ENCODE measurements around the gene MBOAT1.

MBOAT1 gene

GRCh38 chr6:20204512-20204894, 7.8 kb downstream of the MBOAT1 start:
- Histone ChIP-seq H2AFZ (ENCODE audit: low read depth, low read length) (no peak overlapping the region), H3K27me3 (ENCODE audit: insufficient read depth, low read length) (no peaks in the 10 kb centered on the region), H3K4me3 (ENCODE audit: low read length) (no peak overlapping the region), H3K36me3 (ENCODE audit: insufficient read depth, low read length) (peaks cover 2% of the 10 kb centered on the region), H3K9me3 (ENCODE audit: low read length) (no peaks in the 10 kb centered on the region), H3K4me1 (ENCODE audit: insufficient read depth, low read length) (peaks cover 17% of the 10 kb centered on the region)

- Histone ChIP-seq H3K4me1 (ENCODE audit: insufficient read depth, low read length) (peaks cover 17% of the 10 kb centered on the region), H3K9me3 (ENCODE audit: low read length) (no peaks in the 10 kb centered on the region), H2AFZ (ENCODE audit: low read depth, low read length) (no peak overlapping the region), H3K27me3 (ENCODE audit: insufficient read depth, low read length) (no peaks in the 10 kb centered on the region), H3K4me3 (ENCODE audit: low read length) (no peak overlapping the region), H3K36me3 (ENCODE audit: insufficient read depth, low read length) (peaks cover 2% of the 10 kb centered on the region)
Observed at GRCh38 chr6:20203561-20204511, 8.4 kb downstream of the MBOAT1 start.

- Histone ChIP-seq H3K36me3 (ENCODE audit: insufficient read depth, low read length) (peaks cover 2% of the 10 kb centered on the region), H3K27me3 (ENCODE audit: insufficient read depth, low read length) (no peaks in the 10 kb centered on the region), H3K4me3 (ENCODE audit: low read length) (no peak overlapping the region), H3K4me1 (ENCODE audit: insufficient read depth, low read length) (peaks cover 17% of the 10 kb centered on the region), H2AFZ (ENCODE audit: low read depth, low read length) (no peak overlapping the region), H3K9me3 (ENCODE audit: low read length) (no peaks in the 10 kb centered on the region)
Observed at GRCh38 chr6:20202699-20203302, 9.5 kb downstream of the MBOAT1 start.

- no peak overlapping the region for H2AFZ ChIP-seq (ENCODE audit: low read depth, low read length)
- H3K27me3 ChIP-seq (ENCODE audit: insufficient read depth, low read length): no peaks in the 10 kb centered on the region
Observed at GRCh38 chr6:20202324-20202658, 10.0 kb downstream of the MBOAT1 start.

GRCh38 chr6:20200761-20201630, 11.3 kb downstream of the MBOAT1 start:
- H3K4me1 ChIP-seq (ENCODE audit: insufficient read depth, low read length): peaks cover 17% of the 10 kb centered on the region
- no peaks in the 10 kb centered on the region for H3K27me3 ChIP-seq (ENCODE audit: insufficient read depth, low read length)
- H2AFZ ChIP-seq (ENCODE audit: low read depth, low read length): no peak overlapping the region
- H3K36me3 ChIP-seq (ENCODE audit: insufficient read depth, low read length): no peaks in the 10 kb centered on the region
- H3K9me3 ChIP-seq (ENCODE audit: low read length): no peaks in the 10 kb centered on the region
- no peak overlapping the region for H3K4me3 ChIP-seq (ENCODE audit: low read length)

More at GRCh38 chr6:20202324-20202658, 10.0 kb downstream of the MBOAT1 start:
- Histone ChIP-seq H3K9me3 (ENCODE audit: low read length) (no peaks in the 10 kb centered on the region), H3K4me1 (ENCODE audit: insufficient read depth, low read length) (peaks cover 20% of the 10 kb centered on the region), H3K4me3 (ENCODE audit: low read length) (no peak overlapping the region), H3K36me3 (ENCODE audit: insufficient read depth, low read length) (no peaks in the 10 kb centered on the region)

- Histone ChIP-seq H2AFZ (ENCODE audit: low read depth, low read length) (no peak overlapping the region), H3K27me3 (ENCODE audit: insufficient read depth, low read length) (no peaks in the 10 kb centered on the region), H3K4me3 (ENCODE audit: low read length) (no peak overlapping the region), H3K36me3 (ENCODE audit: insufficient read depth, low read length) (peaks cover 2% of the 10 kb centered on the region), H3K4me1 (ENCODE audit: insufficient read depth, low read length) (peaks cover 9% of the 10 kb centered on the region), H3K9me3 (ENCODE audit: low read length) (no peaks in the 10 kb centered on the region)
Observed at GRCh38 chr6:20198775-20199174, 13.5 kb downstream of the MBOAT1 start.

GRCh38 chr6:20198156-20198774, 14.0 kb downstream of the MBOAT1 start:
- Histone ChIP-seq H3K36me3 (ENCODE audit: insufficient read depth, low read length) (peaks cover 2% of the 10 kb centered on the region), H3K4me1 (ENCODE audit: insufficient read depth, low read length) (peaks cover 9% of the 10 kb centered on the region), H3K27me3 (ENCODE audit: insufficient read depth, low read length) (no peaks in the 10 kb centered on the region), H2AFZ (ENCODE audit: low read depth, low read length) (no peak overlapping the region), H3K4me3 (ENCODE audit: low read length) (no peak overlapping the region), H3K9me3 (ENCODE audit: low read length) (no peaks in the 10 kb centered on the region)

- no peaks in the 10 kb centered on the region for H3K9me3 ChIP-seq (ENCODE audit: low read length)
- no peak overlapping the region for H2AFZ ChIP-seq (ENCODE audit: low read depth, low read length)
- no peaks in the 10 kb centered on the region for H3K27me3 ChIP-seq (ENCODE audit: insufficient read depth, low read length)
- peaks cover 2% of the 10 kb centered on the region for H3K36me3 ChIP-seq (ENCODE audit: insufficient read depth, low read length)
- H3K4me1 ChIP-seq (ENCODE audit: insufficient read depth, low read length): peaks cover 9% of the 10 kb centered on the region
- H3K4me3 ChIP-seq (ENCODE audit: low read length): no peak overlapping the region
Observed at GRCh38 chr6:20197251-20197650, 15.0 kb downstream of the MBOAT1 start.

GRCh38 chr6:20192625-20193024, 19.6 kb downstream of the MBOAT1 start:
- peaks cover 8% of the 10 kb centered on the region for H3K9me3 ChIP-seq (ENCODE audit: low read length)
- H3K36me3 ChIP-seq (ENCODE audit: insufficient read depth, low read length): peaks cover 2% of the 10 kb centered on the region
- H3K27me3 ChIP-seq (ENCODE audit: insufficient read depth, low read length): no peaks in the 10 kb centered on the region
- no peak overlapping the region for H3K4me3 ChIP-seq (ENCODE audit: low read length)
- peaks cover 6% of the 10 kb centered on the region for H3K4me1 ChIP-seq (ENCODE audit: insufficient read depth, low read length)
- H2AFZ ChIP-seq (ENCODE audit: low read depth, low read length): no peak overlapping the region

GRCh38 chr6:20191992-20192391, 20.3 kb downstream of the MBOAT1 start:
- no peaks in the 10 kb centered on the region for H3K27me3 ChIP-seq (ENCODE audit: insufficient read depth, low read length)
- H3K4me1 ChIP-seq (ENCODE audit: insufficient read depth, low read length): peaks cover under 1% of the 10 kb centered on the region
- H2AFZ ChIP-seq (ENCODE audit: low read depth, low read length): no peak overlapping the region
- H3K4me3 ChIP-seq (ENCODE audit: low read length): no peak overlapping the region
- H3K36me3 ChIP-seq (ENCODE audit: insufficient read depth, low read length): peaks cover 2% of the 10 kb centered on the region
- peaks cover 8% of the 10 kb centered on the region for H3K9me3 ChIP-seq (ENCODE audit: low read length)

- no peaks in the 10 kb centered on the region for H3K36me3 ChIP-seq (ENCODE audit: insufficient read depth, low read length)
Observed at GRCh38 chr6:20188630-20189075, 23.6 kb downstream of the MBOAT1 start.

GRCh38 chr6:20186981-20187380, 25.3 kb downstream of the MBOAT1 start:
- H2AFZ ChIP-seq (ENCODE audit: low read depth, low read length): no peak overlapping the region
- peaks cover 3% of the 10 kb centered on the region for H3K36me3 ChIP-seq (ENCODE audit: insufficient read depth, low read length)
- H3K4me3 ChIP-seq (ENCODE audit: low read length): no peak overlapping the region
- no peaks in the 10 kb centered on the region for H3K27me3 ChIP-seq (ENCODE audit: insufficient read depth, low read length)
- H3K9me3 ChIP-seq (ENCODE audit: low read length): peaks cover 20% of the 10 kb centered on the region
- H3K4me1 ChIP-seq (ENCODE audit: insufficient read depth, low read length): no peaks in the 10 kb centered on the region

More at GRCh38 chr6:20188630-20189075, 23.6 kb downstream of the MBOAT1 start:
- Histone ChIP-seq H3K9me3 (ENCODE audit: low read length) (peaks cover 11% of the 10 kb centered on the region), H3K4me1 (ENCODE audit: insufficient read depth, low read length) (no peaks in the 10 kb centered on the region), H2AFZ (ENCODE audit: low read depth, low read length) (no peak overlapping the region), H3K4me3 (ENCODE audit: low read length) (no peak overlapping the region), H3K27me3 (ENCODE audit: insufficient read depth, low read length) (no peaks in the 10 kb centered on the region)
